GM18505 (cell line): ENCODE results near the gene MAJIN.

Source experiments
- ATAC-seq: cut with Tn5 transposase; IDR thresholded peaks from one replicate; pipeline ENCODE4 v1.9.1; 2021; ENCODE audit not compliant: unreplicated experiment
- POLR2A ChIP-seq: IDR thresholded peaks from 4 replicates; pipeline ENCODE4 v1.6.1; 2011; ENCODE audit warnings: borderline replicate concordance; ENCODE audit not compliant: insufficient read depth, insufficient read length; ENCODE audit errors: extremely low read depth

The MAJIN gene

DNA sequence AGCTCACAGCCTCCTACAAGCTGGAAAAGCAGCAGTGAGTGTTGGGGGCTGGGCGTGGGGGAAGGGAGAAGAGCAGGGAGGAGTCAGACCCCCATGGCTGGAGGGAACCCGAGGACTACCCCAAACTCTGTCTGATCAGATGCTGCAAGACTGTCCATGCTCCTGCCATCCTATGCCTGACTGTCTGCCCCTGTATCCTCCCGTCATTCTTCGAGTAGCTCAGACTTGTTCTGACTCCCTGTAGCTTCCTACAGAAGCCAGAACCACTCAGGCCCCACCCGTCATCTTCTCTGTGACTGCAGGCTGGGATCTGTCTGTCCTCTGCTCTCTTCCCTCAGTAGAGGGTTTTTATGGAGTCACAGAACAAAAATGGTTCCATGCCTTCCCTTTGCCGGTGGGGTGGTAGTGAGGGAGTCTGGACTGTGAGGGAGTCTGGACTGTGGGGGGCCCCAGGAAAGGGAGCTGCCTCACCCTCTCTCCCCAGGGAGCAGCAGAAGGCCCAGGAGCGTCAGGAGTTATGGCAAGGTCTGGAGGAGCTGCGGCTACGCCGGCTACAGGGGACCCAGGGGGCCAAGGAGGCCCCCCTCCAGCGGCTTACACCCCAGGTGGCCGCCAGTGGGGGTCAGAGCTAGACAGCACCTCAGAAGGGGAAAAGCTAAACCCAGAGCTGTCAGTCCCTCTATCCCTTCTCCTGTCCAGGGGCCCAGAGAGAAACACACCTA lies 38.5 kb downstream of the MAJIN start:
- ATAC-seq = no peak
- TF ChIP-seq POLR2A = no peak

DNA sequence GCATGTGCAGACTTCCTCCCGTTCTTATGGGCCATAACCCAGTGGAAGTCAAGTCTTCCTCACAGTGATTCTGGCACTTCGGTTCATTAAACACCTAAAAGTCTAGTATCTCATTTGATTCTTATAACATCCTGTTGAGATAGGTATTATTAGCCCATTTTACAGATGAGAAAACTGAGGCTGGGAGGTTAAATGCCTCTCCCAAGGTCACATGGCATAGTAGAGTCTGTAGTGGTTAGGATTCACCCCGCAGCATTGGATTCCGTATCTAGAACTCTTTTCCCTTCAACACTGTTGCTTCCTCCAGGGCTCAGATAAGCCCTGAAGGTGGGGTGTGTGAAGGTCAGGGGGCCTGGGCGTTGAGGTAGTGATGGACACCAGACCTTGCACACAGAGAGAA lies 39.6 kb downstream of the MAJIN start:
- no peak for ATAC-seq
- TF ChIP-seq POLR2A = no peak

DNA sequence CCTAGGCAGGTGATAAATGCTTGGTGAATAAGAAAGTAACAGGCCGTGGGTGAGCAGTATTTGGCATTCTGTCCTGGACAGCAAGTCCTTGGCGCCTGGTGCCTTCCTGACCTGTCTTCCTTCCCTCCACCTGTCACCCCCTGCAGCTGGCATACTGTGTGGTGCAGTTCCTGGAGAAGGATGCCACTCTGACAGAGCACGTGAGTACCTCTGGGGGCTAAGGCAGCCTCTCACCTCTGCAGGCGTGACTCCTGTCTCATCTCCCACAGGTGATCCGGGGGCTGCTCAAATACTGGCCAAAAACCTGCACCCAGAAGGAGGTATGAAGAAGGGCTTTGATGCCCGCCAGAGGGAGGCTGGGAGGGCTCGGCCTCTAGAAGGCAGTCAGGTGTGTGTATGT lies 40.6 kb downstream of the MAJIN start:
- no peak for TF ChIP-seq POLR2A
- ATAC-seq = no peak

DNA sequence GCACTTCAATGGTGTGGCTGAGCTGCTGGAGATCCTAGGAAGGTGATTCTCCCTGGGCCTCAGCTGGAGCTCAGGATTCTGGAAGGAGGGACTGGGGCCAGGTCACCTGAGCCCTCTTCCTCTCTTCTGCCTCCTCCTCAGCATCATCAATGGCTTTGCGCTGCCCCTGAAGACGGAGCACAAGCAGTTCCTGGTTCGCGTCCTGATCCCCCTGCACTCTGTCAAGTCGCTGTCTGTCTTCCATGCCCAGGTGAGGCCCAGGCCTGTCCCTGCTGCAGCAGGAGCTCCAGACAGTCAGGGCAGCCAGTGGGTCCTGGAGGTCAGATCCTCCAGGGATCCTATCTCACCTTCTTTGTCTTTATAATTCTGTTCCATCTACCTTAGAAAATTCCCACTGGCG lies 41.6 kb downstream of the MAJIN start:
- no peak for ATAC-seq
- TF ChIP-seq POLR2A = no peak

DNA sequence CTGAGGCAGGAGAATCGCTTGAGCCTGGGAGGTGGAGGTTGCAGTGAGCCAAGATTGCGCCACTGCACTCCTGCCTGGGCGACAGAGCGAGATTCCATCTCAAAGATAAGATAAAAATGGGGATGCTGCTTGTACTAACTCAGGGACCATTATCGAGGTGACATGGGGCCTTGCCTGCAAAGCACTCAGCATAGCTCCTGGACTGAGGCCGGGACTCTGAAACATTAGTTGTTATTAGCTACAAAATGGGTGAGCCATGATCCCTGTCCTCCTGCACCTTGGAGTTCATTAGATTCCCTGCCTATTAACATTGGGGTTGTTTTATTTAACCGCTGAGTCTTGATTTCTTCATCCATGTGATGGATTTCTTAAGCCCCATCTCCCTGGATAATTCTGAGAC lies 42.3 kb downstream of the MAJIN start:
- no peak for TF ChIP-seq POLR2A
- ATAC-seq = no peak

DNA sequence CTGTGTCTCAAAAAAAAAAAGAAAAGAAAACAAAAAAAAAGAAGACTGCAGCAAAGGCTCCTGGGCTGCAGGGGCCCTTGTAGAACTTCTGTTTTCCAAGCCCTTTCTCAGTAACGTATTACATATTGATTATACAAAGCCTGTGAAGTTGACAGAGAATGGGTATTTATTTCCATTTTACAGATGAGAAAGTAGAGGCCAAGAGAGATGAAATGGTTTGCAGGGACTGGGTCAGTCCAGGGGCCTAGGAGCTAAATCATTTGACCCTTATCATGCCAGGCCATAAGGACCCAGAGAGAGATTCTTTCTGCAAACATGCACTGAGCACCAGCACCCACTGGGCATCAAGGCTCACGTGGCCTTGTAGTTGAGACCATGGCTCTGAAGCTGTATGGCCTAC lies 43.0 kb downstream of the MAJIN start:
- ATAC-seq = no peak
- no peak for TF ChIP-seq POLR2A

DNA sequence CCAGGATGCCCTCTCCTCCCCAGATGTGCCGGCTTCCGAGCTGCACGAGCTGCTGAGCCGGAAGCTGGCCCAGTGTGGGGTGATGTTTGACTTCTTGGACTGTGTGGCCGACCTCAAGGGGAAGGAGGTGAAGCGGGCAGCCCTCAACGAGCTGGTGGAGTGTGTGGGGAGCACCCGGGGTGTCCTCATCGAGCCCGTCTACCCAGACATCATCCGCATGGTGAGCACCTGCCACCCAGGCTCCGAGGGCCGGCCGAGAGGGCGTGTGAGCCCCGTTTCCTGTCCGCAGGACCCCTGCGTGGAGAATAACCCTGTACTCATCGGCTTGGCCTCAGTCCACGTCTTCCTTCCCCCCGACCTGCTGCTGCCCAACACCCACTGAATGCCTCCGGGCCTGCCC lies 45.2 kb downstream of the MAJIN start:
- TF ChIP-seq POLR2A = no peak
- ATAC-seq = no peak

DNA sequence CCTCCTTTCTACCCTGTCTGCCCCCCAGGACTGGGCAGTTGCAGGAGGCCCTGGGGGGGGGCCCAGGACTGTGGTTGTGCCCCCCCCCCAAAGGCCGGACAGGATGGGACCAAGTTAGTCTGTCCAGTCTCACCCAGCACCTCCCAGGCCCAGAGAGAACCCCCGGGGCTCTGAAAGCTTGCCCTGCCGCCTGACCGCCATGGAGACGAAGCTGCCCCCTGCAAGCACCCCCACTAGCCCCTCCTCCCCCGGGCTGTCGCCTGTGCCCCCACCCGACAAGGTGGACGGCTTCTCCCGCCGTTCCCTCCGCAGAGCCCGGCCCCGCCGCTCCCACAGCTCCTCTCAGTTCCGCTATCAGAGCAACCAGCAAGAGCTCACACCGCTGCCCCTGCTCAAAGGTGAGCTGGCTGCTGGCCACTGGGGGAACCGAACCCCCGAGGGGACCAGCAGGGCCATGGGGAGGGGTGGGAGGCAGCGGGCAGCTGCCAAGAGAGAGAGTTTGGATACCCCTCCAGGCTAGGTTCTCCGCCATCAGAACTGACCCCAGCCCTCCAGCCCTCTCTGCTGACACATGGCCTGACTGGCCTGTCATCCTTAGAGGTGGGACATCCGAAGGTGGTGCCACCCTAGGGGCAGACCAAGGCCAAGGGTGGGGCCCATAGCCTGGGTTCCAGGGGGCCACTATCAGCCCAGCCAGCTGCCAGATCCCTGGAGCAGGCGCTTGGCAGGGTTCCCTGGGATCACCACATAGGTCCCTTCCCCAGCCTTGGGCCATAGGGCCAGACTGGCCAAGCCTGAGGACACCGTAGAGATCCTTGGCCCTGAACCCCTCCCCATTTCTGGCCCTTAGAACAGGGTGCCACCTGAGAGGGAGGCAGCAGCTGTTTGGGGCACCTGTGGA lies 46.1 kb downstream of the MAJIN start:
- no peak for TF ChIP-seq POLR2A
- ATAC-seq = no peak

DNA sequence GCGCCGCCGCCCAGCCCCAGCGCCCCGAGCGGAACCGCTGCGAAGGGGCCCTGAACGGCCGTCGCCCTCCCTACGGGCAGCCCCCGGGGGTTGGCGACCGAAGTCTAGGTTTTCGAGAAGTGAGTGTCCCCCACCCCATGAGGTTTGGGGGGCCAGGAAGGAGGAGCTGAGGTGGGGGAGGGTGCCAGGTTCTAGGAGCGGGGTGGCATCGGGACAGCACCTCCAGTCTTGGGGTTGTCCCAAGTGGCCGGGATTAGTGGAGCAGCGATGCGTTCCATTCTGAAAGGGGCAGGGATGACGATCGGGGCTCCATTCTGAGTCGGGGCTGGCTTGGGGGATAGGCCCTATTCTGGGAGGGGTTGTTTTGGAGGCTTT lies 47.0 kb downstream of the MAJIN start:
- no peak for ATAC-seq

DNA sequence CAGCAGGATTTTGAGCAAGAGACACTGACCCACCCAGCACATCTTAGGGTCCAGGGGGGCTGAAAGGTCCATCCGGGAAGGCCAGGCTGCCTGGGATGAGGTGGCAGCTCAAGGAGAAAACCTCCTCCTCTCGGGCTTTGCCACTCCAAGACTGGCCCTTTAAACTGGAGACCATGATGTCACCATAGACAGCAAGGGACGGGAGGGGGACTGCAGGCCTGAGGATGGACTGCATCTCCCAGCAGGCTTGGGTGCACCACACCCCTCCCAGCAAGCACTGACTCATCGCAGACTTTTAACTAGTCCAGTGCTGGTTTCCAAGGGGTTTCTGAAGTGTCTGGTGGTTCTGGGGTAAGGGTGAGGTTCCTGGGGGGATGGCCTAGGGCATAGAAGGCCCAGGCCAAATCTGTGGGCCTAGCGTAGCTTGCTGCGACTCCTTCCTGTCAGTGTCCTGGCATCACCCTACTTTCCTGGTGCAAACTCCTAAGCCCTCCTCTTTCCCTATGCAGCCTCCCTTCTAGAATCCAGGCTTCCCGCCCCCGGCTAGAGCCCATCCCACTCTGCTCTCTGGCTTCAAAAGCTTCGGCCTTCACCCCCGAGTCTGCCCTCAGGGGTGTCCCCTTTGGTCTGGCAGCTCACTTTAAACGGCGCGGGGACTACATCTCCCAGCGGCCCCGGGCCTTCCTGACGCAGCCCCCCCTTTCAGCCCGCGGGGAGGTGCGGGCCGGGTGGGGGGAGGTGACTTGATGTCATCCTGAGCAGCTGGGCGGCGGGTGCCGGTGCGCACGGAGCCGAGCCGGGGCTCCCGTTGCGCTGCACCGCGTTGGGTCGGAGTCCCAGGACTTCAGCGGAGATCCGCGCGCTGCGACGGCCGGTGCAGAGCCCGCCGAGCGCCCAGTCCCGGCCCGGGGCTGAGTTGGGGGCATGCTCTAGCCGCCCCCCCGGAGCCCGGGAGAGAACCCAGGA lies 47.7 kb downstream of the MAJIN start, which contains the start of gene PPP2R5B:
Gene PPP2R5B, plus strand, starts transcription at position 746 of the 966 bp plus-strand sequence. CDS start 1,046 bp downstream, outside the sequence.
- no peak for TF ChIP-seq POLR2A
- ATAC-seq = peak; percentile 65

More for the DNA sequence above, 47.0 kb downstream of the MAJIN start:
- TF ChIP-seq POLR2A = no peak

DNA sequence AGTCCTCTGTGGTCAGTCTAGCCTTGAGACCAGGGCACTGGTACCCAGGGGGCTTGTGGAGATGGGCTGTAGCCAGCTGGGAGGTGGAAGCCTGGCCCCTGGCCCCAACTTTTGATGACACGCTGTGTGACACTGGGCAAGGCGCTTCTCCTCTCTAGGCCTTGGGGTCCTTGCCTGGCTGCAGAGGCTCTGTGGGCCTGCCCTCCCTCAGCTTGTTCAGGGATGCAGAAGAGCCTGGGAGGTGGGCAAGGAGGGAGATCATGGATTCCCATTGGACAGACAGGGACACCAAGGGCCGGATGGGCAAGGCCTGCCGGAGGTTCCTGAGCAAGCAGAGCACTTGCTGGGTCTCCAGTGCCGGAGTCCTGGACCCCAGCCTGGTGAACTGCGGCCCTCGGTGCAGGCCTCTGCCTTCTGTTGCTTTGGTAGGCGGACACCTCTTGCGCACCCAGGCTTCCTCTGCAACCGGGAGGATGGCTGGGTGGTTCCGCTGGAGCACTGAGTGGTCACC lies 48.7 kb downstream of the MAJIN start:
- no peak for ATAC-seq
- TF ChIP-seq POLR2A = no peak

DNA sequence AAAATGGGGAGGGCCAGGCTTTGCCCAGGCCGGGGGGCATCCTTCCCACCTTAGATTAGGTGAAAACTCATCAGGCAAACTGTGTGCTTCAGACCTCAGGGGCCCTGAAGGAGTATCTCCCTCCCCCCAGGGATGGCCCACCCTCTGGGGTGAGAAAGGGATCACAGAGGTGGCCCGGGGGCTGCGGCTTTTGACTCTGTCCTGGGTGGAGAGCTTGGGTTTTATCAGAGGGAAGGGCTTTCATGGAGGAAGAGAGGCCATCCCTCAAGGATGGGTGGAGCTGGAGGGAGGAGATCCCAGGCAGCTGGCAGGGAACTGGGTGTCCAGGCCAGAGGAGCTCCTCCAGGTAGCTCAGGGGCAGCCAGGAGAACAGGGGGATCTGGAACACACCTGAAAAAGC lies 50.5 kb downstream of the MAJIN start:
- ATAC-seq = no peak
- no peak for TF ChIP-seq POLR2A

DNA sequence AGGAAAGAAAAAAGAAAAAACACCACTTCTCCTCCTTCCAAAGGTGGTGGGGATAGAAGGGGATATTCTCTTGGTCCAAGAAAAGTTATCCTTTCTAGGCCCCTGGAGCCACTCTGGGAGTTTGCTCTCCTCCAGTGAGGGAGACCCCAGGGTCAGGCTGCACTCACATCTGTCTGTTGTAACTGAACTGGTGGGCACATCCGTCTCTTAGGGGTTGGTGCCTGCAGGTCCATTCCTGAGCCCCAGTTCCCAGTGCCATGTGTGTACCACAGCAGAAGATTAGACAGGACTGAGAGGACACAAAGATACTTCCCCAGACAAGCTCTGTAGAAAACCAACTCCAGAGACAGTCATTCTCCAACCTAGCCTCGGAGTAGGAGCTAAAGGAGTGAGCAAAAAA lies 51.8 kb downstream of the MAJIN start:
- ATAC-seq = no peak
- no peak for TF ChIP-seq POLR2A
